DMS 273 (cell line): ENCODE data around the gene MPPED1.
A peak's percentile ranks its signal among the peaks of the same experiment; 100 is the strongest.

ENCODE experiments used
- DNase-seq: peaks from one replicate; lab custom pipeline; 2025; ENCODE audit not compliant: unreplicated experiment; lab: John Stamatoyannopoulos, UW

MPPED1 gene

GRCh38 chr22:43491177-43491576 lies 79.4 kb downstream of the MPPED1 start:
- DNase-seq: no peak

- no peak for DNase-seq
These were observed 79.9 kb downstream of the MPPED1 start for GRCh38 chr22:43491737-43492136.

- no peak for DNase-seq
These were observed 81.5 kb downstream of the MPPED1 start for GRCh38 chr22:43493297-43493696.

GRCh38 chr22:43497956-43498855 lies 86.4 kb downstream of the MPPED1 start:
- no peak for DNase-seq

GRCh38 chr22:43498856-43499253 lies 87.0 kb downstream of the MPPED1 start:
- DNase-seq: no peak

GRCh38 chr22:43500792-43501785 lies 89.3 kb downstream of the MPPED1 start:
- DNase-seq: peak; percentile 17

- DNase-seq: peak; percentile 57
These were observed 90.1 kb downstream of the MPPED1 start for GRCh38 chr22:43501878-43502277.

GRCh38 chr22:43502306-43502874 lies 90.6 kb downstream of the MPPED1 start:
- no peak for DNase-seq

GRCh38 chr22:43504068-43504467 lies 92.3 kb downstream of the MPPED1 start:
- no peak for DNase-seq

GRCh38 chr22:43504666-43505261 lies 93.0 kb downstream of the MPPED1 start:
- DNase-seq: no peak

- DNase-seq: no peak
These were observed 93.6 kb downstream of the MPPED1 start for GRCh38 chr22:43505423-43505822.

- no peak for DNase-seq
These were observed 94.1 kb downstream of the MPPED1 start for GRCh38 chr22:43505896-43506295.

- DNase-seq: no peak
These were observed 94.7 kb downstream of the MPPED1 start for GRCh38 chr22:43506487-43506886.

- no peak for DNase-seq
These were observed 95.4 kb downstream of the MPPED1 start for GRCh38 chr22:43507235-43507634.

- no peak for DNase-seq
These were observed 96.7 kb downstream of the MPPED1 start for GRCh38 chr22:43508489-43508888.

GRCh38 chr22:43509337-43509736 lies 97.5 kb downstream of the MPPED1 start:
- no peak for DNase-seq

- DNase-seq: no peak
These were observed 98.7 kb downstream of the MPPED1 start for GRCh38 chr22:43510281-43511070.

- DNase-seq: no peak
These were observed 99.6 kb downstream of the MPPED1 start for GRCh38 chr22:43511276-43511910.

- no peak for DNase-seq
These were observed 100.5 kb downstream of the MPPED1 start for GRCh38 chr22:43512279-43512678.
